Measurements from ENCODE around the gene PTPRT.

DNA sequence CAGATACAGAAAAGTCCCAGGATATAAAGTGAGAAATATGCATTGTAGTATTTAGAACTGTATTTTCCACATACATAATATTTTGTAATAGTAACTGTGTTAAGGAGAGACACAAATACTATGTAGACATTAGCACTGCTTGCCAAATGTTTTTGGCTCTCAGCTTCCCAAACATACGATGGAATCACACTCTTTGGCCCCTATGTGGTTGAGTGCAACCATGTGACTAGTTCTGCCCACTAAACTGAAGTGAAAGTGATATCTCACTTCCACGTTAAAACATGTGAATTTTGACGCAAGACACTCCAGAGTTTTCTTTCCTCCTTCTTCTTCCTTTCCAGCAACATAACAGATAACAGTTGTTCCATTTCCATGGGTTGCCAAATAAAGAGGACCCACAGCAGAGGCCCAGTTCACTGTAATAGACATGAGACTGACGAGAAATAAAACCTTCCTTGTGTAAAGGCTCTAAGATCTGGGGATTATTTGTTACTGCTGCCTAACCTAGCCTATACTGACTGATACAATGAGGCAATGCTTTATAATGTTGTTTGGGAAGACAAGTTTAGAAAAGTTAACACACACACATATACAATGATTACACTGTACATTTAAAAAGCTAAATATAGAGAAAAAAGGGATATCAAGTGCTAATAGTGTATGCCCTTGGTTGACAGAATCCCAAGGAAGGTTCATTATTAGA is 97.2 kb downstream of the PTPRT start:
- TF ChIP-seq POLR2A (IDR thresholded peaks at IDR 0.05) (no peak), POLR2AphosphoS5 (IDR thresholded peaks at IDR 0.05) (no peak)
- TF ChIP-seq, protein P1, sequence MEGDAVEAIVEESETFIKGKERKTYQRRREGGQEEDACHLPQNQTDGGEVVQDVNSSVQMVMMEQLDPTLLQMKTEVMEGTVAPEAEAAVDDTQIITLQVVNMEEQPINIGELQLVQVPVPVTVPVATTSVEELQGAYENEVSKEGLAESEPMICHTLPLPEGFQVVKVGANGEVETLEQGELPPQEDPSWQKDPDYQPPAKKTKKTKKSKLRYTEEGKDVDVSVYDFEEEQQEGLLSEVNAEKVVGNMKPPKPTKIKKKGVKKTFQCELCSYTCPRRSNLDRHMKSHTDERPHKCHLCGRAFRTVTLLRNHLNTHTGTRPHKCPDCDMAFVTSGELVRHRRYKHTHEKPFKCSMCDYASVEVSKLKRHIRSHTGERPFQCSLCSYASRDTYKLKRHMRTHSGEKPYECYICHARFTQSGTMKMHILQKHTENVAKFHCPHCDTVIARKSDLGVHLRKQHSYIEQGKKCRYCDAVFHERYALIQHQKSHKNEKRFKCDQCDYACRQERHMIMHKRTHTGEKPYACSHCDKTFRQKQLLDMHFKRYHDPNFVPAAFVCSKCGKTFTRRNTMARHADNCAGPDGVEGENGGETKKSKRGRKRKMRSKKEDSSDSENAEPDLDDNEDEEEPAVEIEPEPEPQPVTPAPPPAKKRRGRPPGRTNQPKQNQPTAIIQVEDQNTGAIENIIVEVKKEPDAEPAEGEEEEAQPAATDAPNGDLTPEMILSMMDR (IDR thresholded peaks at IDR 0.05): no peak

Data from suprapubic skin (tissue), 4 donors.